Stimulated activated naive CD4-positive, alpha-beta T cell (primary cell): ENCODE measurements around the gene CEP350.
"Not testable (repeated sequence)": the region's sequence is repeated elsewhere in the genome, so short reads cannot be mapped to it uniquely, and the experiment has no call there.

Source experiments
- DNase-seq, 6 experiments: peaks; one replicate each; lab custom pipeline; 2025; lab: John Stamatoyannopoulos, UW

CEP350 gene

GRCh38 chr1:179939941-179940340 is 14.7 kb upstream of the CEP350 start:
- no peak for DNase-seq

DNA sequence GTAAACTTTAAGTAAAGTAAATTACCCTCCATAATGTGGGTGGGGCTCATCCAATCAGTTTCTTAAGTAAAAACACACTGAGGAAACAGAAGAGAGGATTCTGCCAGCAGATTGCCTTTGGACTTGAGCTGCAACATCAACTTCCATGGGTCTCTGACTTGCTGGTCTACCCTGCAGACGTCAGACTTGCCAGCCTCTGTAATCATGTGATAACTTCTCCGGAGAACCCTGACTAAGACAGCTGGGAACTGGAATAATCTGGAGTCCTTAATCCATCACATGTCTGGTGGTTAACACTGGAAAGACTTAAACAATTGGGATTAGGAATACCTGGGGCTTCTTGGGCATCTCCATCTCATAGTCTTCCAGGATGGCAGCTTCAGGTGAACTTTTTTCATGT is 13.2 kb upstream of the CEP350 start:
- no peak for DNase-seq

GRCh38 chr1:179950651-179951050 is 4.0 kb upstream of the CEP350 start:
- DNase-seq = no peak

DNA sequence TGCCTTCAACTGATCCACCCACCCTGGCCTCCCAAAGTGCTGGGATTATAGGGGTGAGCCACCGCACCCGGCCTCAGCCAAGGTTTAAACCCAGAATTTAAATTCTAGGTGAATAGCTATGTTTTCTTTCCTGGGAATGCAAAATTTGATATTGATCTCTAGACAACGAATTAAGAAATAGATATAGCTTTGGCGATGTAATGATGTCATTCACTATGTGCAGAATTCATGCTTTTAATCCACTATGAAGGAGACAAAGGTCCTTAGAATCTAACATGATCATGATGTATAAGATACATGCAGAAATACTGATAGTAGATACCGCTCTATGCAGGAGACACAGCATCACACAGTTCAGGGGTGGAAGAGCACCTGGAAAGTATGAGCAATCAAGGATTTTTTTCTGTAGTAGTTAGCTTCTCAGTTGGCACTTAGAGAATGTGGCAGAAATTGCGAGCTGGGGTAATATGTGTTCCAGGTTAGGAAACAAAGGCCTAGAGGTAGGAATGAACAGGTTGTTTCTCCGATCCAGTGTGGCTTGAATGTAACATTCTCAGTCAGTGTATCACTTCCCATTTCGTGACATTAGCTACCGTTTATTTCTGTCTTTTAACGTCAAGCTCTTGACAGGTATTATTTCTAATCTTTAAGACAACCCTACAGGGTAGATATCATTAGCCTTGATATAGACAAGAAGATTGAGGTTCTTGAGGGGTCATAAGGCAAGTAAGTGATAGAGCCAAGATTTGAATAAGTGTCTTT is 3.0 kb upstream of the CEP350 start:
- no peak for DNase-seq

GRCh38 chr1:179952186-179952585 is 2.4 kb upstream of the CEP350 start:
- no peak for DNase-seq

- peak in 2 of 6 experiments; percentile 20 to 25 for DNase-seq
These were observed 577 bp upstream of the CEP350 start for GRCh38 chr1:179953974-179954492.

DNA sequence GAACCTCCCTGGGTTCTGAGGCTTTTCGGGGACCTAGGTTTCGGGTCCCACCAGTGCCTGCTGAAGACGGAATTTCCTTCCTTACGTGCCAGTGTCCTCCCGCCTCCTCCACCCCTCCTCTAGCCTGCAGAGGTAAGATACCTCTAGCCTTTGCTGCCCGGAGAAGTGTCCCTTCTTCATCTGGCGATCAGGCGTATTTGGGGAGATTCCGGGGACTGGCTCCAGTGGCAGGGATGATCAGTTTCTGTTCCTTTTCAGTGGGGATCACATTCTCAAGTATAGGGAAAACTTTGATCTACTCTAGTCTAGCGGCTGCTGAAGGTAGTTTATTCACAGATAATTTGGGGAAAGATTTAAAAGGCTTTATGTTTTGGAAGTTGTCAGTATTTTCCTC is 674 bp downstream of the CEP350 start:
- no peak for DNase-seq

DNA sequence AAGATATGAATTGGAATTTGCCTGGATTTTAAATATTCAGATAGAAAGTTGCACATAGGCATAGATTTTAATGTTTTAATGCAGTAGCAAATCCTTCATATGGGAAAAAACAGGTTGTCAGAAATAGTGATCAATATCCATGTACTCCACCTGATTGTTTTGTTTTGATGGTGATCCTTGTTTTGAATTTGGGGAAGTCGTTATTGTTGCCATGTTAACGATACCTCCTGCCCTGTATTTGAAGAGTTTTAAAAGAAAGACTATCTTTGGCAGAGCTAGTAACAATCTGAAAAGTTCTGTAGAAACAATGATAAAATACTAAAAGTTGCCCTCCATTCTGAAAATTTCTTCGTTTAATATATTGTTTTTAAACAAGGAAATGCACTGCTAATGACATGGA is 1.1 kb downstream of the CEP350 start:
- no peak for DNase-seq

DNA sequence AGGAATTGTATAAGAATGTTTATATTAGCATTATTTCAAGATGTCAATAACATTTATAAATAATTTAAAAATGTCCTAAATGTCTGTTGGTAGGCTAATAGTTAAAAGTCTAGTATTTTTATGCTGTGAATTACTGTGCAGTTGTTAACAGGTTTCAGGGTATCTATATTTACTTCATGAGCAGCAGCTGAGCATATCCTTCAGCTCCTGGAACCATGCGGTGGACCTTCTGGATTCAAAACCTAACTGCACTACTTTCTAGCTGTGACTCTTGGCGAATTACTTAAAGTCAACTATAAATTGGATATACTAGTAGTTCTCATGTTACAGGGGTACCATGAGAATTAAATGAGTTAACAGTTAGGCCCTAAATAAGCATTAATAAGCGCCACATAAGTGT is 3.7 kb downstream of the CEP350 start:
- no peak for DNase-seq

DNA sequence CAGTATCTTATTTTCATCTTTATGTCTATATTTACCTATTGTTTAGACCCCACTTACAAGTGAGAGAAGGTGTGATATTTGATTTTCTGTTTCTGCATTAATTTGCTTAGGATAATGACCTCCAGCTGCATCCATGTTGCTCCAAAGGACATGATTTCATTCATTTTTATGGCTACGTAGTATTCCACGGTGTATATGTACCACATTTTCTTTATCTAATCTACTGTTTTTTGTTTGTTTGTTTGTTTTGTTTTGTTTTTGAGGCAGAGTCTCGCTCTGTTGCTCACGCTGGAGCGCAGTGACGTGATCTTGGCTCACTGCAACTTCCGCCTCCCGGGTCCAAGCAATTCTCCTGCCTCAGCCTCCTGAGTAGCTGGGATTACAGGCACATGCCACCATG is 7.6 kb downstream of the CEP350 start:
- DNase-seq = not testable (repeated sequence)

- no peak for DNase-seq
These were observed 11.9 kb downstream of the CEP350 start for GRCh38 chr1:179966551-179966950.

DNA sequence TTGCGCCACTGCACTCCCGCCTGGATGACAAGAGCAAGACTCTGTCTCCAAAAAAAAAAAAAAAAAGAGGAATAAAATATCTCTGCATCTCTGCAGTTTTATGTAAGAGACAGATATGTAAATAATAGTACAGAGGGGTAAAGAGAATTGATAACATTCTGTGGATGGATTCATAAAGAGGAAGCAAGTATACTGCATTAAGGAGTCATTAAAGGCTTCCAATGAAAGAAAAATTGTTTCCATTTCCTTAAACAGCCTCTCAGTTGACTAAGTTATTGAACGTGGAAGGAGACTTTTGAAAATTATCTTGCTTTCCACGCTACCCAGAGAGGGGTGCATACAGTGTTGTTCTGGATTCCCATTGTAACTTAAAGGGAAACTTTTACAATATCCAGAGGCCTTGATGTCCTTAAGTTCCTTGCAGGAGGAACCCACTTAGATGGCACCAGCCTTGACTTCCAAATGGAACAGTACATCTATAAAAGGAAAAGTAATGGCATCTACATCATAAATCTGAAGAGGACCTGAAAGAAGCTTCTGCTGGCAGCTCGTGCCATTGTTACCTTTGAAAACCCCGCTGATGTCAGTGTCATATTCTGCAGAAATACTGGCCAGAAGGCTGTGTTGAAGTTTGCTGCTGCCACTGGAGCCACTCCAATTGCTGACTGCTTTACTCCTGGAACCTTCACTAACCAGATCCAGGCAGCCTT is 13.8 kb downstream of the CEP350 start:
- no peak for DNase-seq

GRCh38 chr1:179968994-179969919 is 14.6 kb downstream of the CEP350 start:
- no peak for DNase-seq

GRCh38 chr1:179969962-179970361 is 15.4 kb downstream of the CEP350 start:
- no peak for DNase-seq

- no peak for DNase-seq
These were observed 17.2 kb downstream of the CEP350 start for GRCh38 chr1:179971563-179972496.

- DNase-seq = no peak
These were observed 18.8 kb downstream of the CEP350 start for GRCh38 chr1:179973198-179974110.

GRCh38 chr1:179976970-179977651 is 22.5 kb downstream of the CEP350 start:
- no peak for DNase-seq

GRCh38 chr1:179978199-179979079 is 23.8 kb downstream of the CEP350 start:
- DNase-seq = no peak
